NCI-H146 treated with DMSO at 0.1 percent for 48 hours (cell line): ENCODE data around the gene IGLL1.
"Not testable (repeated sequence)": the region's sequence is repeated elsewhere in the genome, so short reads cannot be mapped to it uniquely, and the experiment has no call there.

Experiments used
- DNase-seq: peaks from one replicate; lab custom pipeline; 2025; ENCODE audit not compliant: unreplicated experiment; lab: John Stamatoyannopoulos, UW

Gene IGLL1

DNA sequence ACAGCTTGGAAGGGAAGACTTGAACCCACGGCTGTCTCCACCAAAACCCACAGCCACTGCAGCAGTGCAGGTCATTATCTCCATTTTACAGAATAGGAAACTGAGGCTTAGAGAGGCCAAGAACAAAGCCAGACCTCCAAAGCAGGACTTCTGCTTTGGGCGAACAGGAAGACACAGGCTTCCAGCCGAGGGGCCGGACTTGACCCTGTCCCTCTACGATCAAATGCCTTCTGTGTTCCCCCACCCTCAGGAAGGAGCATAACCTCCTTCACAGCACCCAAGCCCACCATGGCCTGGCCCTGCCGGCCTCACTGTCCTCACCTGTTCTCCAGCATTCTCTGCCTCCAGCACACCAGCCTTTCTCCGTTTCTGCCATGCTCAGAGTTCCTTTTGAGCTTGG, 15.8 kb downstream of the IGLL1 start:
- DNase-seq: no peak

DNA sequence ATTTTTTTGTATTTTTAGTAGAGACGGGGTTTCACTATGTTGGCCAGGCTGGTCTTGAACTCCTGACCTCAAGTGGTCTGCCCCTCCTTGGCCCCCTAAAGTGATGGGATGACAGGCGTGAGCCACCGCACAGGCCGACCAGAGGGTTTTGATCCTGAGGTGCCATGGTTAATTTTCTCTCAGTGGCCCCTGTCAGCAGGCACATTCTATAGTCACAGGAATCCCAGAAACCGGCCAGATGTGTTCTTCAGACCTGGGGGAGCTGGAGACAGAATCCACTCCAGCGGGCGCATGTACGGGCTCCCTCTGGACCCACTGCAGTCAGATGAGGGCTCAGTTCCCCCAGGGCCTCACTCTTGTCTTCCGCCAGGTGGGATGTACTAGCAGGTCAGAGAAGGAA, 17.0 kb downstream of the IGLL1 start:
- DNase-seq: no peak

DNA sequence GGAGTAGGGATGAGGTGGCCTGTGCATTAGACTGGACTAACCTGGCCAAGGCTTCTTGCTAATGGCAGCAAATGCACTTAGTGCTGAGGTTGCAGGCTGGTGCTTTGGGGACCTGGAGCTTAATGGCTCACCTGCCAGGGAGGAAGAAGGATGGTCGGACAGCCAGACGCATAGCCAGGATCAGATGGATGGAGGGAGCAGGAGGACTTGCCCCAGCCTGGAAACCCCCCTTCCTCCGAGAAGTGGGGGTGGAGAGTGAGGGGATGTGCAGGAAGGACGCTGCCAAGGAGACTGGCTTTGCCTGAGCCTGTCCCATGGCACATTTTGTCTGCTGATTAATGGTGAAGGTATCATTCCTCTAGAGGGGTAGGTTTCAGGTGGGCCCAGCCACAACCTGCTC, 17.9 kb downstream of the IGLL1 start:
- DNase-seq: no peak

DNA sequence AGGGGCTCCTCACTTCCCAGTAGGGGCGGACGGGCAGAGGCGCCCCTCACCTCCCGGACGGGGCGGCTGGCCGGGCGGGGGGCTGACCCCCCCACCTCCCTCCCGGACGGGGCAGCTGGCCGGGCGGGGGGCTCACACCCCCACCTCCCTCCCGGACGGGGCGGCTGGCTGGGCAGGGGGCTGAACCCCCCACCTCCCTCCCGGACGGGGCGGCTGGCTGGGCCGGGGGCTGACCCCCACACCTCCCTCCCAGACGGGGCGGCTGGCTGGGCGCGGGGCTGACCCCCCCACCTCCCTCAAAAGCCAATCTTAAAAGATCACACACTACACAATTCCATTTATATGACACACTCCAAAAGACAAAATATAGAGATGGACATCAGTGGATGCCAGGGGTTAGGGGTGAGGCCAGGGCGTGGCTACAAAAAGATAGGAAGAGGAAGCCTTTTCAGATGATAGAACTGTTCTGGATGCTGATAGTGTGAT, 19.0 kb downstream of the IGLL1 start:
- DNase-seq: not testable (repeated sequence)

DNA sequence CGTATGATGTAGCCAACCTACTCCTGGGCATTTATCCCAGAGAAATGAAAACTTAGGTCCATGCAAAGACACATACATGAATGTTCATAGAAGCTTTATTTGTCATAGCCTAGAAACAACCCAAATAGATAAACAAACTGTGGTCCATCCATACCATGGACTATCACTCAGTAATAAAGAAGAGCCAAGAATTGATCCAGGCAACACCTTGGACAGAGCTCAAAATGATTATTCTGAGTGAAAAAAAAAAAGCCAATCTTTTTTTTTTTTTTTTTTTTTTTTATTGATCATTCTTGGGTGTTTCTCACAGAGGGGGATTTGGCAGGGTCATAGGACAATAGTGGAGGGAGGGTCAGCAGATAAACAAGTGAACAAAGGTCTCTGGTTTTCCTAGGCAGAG, 19.9 kb downstream of the IGLL1 start:
- not testable (repeated sequence) for DNase-seq

DNA sequence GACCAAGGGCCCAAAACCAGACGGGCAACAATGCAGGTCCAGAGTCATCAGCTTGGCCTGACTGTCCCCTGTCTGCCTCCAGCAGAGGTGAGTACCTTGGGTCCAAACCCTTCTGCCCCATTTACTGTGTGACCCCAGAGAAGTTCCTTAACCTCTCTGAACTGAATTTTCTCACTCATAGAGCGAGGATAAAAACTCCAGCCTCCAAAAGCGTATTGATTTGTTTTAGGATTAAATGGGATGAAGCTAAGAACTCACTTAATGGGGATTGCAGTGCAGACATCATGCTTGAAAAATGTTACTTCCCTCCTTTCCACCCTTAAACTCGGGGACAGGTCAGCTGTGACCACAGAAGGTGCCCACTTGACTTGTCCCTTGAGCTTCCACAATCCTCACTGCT, 22.6 kb downstream of the IGLL1 start:
- DNase-seq: no peak

DNA sequence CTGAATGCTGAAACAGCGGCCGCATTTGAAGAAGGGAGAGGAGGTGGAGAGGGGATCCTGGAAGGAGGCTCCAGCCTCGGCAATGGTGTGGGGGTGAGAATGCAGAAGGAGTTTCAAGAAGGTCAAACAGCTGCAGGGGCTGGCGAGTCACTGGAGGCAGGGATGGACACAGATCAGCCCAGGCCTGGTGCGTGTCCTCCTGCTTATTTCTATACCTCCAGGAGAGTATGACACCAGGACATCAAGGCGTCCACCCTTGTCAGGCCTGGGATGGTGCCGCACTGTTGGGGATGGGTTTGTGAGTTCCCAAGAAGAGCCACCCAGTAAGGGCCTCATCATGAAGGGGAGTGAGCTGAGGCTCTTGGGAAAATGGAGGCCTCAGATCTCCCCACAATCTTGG, 23.1 kb downstream of the IGLL1 start:
- DNase-seq: no peak

DNA sequence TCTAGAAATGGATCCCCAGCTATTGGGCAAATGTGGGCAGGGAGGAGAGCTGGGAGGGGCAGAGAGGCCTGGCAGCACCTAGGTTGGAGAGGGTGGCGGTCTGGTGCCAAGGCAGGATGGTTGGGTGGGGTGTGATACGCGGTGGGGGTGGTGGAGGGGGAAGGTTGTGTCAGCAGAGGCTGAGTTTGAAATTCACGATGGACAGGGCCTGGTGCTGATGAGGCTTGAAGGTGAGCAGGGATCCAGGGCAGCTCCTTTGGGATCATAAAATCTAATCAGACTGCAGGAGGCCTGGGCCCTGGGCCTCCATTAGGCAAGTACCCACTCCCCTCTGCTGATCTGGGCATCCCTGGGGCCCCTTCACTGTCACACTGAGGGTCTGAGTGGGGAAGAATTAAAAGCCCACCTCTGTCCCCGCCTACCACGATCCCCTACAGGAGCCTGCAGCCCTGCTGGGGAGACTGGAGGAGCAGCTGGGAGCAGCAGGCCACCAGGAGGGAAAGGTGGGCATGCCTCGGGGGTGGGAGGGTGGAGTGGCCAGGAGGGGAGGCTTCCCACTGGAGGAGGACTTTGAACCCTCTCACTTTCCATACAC, 24.0 kb downstream of the IGLL1 start:
- no peak for DNase-seq

DNA sequence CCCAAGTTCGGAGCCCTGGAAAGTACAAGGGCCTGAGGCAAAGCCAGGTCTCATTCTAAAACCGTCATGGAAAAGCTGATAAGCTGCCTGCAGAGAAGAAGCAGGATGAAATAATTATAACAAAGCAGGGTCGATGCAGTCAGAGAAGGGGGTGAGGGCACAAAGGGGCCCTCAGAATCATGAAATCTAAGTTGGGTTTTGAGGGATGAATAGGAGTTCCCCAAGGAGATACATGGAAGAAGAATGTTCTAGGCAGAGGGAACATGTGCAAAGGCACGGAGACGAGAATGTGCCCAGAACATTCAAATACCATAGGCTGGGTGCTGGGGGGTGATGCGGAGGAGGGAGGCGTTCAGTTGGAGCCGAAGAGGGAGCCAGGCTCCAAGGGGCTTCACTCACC, 25.0 kb downstream of the IGLL1 start:
- DNase-seq: no peak

DNA sequence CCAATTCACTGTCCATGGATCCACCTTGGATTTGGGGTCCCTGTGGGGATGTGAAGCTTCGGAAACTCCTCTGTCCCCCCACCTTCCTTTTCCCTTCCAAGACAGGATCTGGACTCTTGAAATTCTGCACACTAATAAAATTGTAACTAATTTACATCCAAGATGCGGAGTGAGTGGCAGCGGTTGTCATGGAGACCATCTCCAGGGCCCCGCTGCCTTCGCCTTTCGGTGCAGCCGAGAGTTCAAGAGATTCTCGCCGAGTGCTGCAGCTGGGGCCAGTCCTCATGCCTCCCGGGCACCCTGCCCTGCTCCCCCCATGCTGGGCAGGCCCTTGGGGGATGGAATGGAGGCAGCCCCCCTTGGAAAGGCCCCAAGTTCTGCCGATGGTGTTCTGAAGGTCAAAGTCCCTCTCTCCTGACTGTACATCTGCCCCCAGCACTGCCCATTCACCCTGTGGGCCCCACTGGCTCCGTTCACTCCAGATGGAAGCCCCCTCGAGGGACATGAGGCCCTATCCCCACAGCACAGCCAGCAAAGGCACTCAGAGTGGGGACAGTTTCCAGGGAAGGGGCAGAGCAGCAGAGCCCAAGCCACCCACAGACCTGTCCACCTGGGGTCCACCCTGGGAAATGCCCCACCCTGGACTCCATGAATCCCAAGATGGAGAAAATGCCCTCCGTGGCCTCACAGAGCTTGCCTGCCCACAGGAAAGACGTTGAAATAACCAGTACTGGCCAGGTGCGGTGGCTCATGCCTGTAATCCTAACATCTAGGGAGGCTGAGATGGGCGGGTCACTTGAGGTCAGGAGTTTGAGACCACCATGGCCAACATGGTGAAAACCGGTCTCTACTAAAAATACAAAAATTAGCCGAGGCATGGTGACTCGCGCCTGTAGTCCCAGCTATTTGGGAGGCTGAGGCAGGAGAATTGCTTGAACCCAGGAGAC, 25.9 kb downstream of the IGLL1 start:
- DNase-seq: no peak

DNA sequence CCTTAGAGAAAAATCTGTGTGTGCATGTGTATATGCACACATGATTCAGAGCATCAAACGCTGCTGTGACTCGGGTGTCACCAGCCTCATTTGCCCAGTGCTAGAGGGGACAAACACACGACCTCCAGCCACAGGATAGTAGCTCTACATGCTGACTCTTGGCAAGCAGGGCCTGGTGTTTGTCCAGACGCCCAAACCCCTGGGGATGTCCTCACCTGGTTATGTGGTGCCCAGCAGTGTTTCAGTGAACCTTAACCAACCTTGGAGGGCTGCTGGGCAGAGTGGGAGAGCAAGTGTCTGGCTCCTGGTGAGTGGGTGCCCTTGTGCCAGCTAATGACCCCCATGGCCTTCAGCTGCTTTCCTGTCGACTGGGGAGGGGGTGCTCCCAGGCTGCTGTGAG, 26.7 kb downstream of the IGLL1 start:
- DNase-seq: no peak

DNA sequence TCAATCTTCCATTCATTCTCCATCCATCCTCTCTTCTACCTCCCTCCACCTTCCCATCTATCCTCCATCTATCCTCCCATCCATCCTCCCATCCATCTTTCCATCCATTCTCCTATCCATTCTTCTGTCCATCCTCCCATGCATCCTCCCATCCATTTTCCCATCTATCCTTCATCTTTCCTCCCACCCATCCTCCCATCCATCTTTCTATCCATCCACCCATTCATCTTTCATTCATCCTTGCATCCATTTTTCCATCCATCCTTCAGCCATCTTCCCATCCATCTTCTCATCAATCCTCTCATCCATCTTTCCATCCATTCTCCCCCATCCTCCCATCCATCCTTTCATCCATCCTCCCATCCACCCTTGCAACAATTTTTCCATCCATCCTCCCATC, 27.5 kb downstream of the IGLL1 start:
- DNase-seq: no peak

DNA sequence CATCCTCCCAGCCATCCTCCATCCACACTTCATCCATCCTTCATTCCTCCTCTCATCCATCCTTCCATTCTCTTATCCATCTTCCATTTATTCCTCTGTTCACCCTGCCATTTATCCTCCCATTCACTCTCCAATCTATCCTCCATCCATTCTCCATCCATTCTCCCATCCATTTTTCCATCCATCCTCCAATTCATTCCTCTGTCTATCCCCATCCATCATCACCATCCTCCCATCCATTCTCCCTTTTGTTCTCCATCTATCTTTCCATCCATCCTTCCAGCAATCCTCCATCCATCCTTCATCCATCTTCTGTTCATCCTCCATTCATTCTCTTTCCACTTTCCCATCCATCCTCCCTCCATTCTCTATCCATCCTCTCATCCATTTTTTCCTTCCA, 28.7 kb downstream of the IGLL1 start:
- DNase-seq: no peak

DNA sequence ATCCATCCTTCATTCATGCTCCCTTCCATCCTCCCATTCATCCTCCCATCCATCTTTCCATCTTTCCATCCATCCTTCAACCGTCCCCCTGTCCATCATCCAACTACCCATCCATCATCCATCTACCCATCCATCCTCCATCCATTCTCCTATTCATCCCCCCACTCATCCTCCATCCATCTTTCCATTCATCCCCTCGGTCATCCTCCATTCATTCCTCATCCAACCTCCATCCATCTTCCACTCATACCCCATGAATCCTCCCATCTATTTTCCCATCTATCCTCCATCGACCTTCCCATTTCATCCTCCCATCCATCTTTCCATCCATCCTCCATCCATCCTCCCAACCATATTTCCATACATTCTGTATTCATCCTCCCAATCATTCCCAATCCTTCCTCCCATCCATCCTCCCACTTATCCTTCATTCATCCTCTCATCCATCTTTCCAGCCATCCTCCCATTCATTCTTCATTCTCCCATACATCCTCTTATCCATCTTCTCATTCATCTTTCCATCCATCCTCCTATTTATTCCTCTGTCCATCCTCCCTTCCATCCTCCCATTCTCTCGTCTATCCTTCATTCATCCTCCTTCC, 29.9 kb downstream of the IGLL1 start:
- DNase-seq: no peak

DNA sequence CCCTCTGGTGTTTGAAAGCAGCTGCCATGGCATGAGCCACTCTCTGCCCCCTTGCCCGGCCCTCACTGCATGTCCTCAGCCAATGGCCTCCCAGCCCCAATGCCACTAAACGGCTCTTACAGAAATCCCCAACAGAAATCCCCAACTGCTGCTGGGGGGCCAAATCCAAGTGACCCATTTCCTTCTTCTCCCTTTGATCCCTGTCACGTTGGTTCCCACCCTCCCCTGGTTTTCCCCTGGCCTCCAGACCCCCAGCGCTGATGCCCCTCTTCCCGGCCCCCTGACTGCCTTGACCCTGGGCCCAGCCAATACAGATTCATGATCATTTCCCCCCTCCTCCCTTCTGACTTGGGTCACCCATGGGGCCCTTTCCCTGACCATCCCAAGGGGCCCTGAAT, 30.9 kb downstream of the IGLL1 start:
- DNase-seq: no peak

DNA sequence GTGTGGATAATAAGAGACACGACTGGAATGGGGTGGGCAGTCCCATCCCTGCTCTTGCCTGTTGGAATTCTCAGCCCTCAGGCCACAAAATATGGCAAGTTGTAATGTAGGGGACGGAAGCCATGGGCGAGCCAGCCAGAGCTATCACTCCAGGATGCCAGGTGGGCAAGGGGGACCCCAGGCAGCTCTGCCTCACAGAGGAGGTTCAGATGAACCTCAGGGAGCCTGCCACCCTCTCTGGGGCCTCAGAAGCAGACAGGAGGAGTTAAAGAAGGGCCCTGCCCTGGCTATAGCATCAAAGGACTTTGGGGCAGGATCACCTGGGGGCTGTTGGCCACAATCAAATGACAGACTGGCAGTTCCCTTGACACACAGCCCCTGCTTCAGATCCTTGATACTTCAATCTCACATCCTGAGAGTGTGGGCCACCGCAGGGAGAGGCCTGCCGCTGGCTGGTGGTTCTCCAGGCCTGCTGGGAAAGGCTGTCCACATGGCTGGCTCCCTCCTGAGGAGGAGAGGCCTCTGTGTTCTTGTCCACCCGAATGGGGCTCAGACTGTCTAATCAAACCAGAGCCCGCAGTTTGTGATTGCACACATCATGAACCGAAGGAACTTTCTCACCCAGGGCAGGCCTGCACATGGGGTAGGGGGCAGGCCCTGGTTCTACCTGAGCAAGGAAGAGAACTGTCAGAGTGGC, 31.4 kb downstream of the IGLL1 start:
- no peak for DNase-seq

DNA sequence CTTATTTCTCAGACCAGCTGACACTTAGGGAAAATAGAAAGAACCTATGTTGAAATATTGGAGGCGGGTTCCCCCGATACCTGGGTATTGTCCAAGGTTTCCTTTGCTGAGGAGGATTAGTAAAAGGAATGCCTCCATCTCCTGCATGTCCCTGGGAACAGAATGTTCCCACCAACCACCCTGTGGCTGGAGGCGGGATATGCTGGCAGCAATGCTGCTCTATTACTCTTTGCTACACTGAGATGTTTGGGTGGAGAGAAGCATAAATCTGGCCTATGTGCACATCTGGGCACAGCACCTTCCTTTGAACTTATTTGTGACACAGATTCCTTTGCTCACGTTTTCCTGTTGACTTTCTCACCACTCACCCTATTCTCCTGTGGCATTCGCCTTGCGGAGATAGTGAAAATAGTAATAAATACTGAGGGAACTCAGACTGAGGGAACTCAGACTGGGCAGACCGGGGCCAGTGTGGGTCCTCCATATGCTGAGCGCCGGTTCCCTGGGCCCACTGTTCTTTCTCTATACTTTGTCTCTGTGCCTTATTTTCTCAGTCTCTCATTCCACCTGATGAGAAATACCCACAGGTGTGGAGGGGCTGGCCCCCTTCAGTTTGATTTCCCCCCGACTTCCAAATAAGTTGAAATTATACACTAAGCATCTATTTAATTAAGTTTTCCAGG, 32.1 kb downstream of the IGLL1 start:
- DNase-seq: no peak

DNA sequence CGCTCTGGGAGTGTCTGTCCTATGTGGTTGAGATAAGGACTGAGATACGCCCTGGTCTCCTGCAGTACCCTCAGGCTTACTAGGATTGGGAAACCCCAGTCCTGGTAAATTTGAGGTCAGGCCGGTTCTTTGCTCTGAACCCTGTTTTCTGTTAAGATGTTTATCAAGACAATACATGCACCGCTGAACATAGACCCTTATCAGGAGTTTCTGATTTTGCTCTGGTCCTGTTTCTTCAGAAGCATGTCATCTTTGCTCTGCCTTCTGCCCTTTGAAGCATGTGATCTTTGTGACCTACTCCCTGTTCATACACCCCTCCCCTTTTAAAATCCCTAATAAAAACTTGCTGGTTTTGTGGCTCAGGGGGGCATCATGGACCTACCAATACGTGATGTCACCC, 32.7 kb downstream of the IGLL1 start:
- not testable (repeated sequence) for DNase-seq

DNA sequence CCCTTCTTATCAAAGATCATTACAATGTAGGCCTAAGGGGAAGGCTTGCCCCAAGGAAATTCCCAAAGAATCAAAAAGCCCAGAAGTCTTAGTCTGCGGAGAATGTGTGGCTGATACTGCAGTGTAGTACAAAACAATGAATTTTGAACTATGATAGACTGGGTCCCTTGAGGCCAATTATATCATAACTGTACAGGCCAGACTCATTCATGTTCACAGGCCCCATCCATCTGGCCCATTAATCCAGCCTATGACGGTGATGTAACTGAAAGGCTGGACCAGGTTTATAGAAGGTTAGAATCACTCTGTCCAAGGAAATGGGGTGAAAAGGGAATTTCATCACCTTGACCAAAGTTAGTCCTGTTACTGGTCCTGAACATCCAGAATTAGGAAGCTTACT, 35.2 kb downstream of the IGLL1 start:
- no peak for DNase-seq

DNA sequence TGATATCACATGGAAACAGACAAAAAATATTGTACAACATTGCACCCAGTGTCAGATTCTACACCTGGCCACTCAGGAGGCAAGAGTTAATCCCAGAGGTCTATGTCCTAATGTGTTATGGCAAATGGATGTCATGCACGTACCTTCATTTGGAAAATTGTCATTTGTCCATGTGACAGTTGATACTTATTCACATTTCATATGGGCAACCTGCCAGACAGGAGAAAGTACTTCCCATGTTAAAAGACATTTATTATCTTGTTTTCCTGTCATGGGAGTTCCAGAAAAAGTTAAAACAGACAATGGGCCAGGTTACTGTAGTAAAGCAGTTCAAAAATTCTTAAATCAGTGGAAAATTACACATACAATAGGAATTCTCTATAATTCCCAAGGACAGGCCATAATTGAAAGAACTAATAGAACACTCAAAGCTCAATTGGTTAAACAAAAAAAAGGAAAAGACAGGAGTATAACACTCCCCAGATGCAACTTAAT, 36.5 kb downstream of the IGLL1 start:
- DNase-seq: not testable (repeated sequence)

DNA sequence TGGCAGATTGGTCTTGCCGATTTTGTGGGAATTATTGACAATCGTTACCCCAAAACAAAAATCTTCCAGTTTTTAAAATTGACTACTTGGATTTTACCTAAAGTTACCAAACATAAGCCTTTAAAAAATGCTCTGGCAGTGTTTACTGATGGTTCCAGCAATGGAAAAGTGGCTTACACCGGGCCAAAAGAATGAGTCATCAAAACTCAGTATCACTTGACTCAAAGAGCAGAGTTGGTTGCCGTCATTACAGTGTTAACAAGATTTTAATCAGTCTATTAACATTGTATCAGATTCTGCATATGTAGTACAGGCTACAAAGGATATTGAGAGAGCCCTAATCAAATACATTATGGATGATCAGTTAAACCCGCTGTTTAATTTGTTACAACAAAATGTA, 37.2 kb downstream of the IGLL1 start:
- DNase-seq: no peak
